Activated naive CD4-positive, alpha-beta T cell treated with anti-CD3 and anti-CD28 coated beads for 36 hours (primary cell): ENCODE measurements around the gene C1QTNF3. TPM values are rescaled to one million over a fixed set of nuclear protein-coding genes. Genes with fewer than 3 reads are reported as not detected.

Experiments
- CTCF ChIA-PET: fragments of 350-600 bp; sonication (Branson Sonifier 250); formaldehyde crosslinking; loops from one replicate; lab custom pipeline; 2021; ENCODE audit warnings: antibody characterized with exemption; lab: Charles Lee
- DNase-seq: peaks from one replicate; pipeline ENCODE4 v3.0.0-alpha.2; 2020
- H3K27ac Mint-ChIP-seq: one replicate; pipeline ENCODE4 v1.8.0; 2021; ENCODE audit warnings: mild to moderate bottlenecking, mixed read lengths
- H3K27me3 Mint-ChIP-seq: one replicate; pipeline ENCODE4 v1.8.0; 2021; ENCODE audit warnings: low read depth, mixed read lengths
- H3K36me3 Mint-ChIP-seq: one replicate; pipeline ENCODE4 v1.8.0; 2021; ENCODE audit warnings: low read depth, mixed read lengths
- H3K4me1 Mint-ChIP-seq: one replicate; pipeline ENCODE4 v1.8.0; 2021; ENCODE audit warnings: low read depth, mixed read lengths
- H3K4me3 Mint-ChIP-seq: one replicate; pipeline ENCODE4 v1.8.0; 2021; ENCODE audit warnings: mild to moderate bottlenecking, moderate library complexity, mixed read lengths
- H3K9me3 Mint-ChIP-seq: one replicate; pipeline ENCODE4 v1.8.0; 2021; ENCODE audit warnings: mixed read lengths
- intact Hi-C: fragments of 100-400 bp; cut with micrococcal nuclease; formaldehyde crosslinking; loops from one replicate; pipeline ENCODE4 v1.15.1; 2023
- total RNA-seq, 2 experiments: library from RNA; stranded (reverse); gene quantifications; one replicate each; pipeline ENCODE4 v1.2.3, GENCODE V29; 2021

Gene C1QTNF3
- total RNA-seq, 2 experiments from 2014 or later, result 1.1 to 1.7 TPM

GRCh38 chr5:33981408-33982162 is 61.4 kb downstream of the C1QTNF3 start:
- H3K27ac Mint-ChIP-seq, result no peak overlapping the region
- H3K36me3 Mint-ChIP-seq, result no peaks in the 10 kb centered on the region
- H3K9me3 Mint-ChIP-seq, result no peaks in the 10 kb centered on the region
- intact Hi-C loops, result no loop called here
- no peak overlapping the region for H3K4me3 Mint-ChIP-seq
- CTCF ChIA-PET, result interaction anchor here (1.6 kb wide), 1 partner anchor 11 kb away, joined by 6 read pairs; no protein-coding TSS in a partner anchor
- DNase-seq, result no peak
- no peaks in the 10 kb centered on the region for H3K27me3 Mint-ChIP-seq
- no peaks in the 10 kb centered on the region for H3K4me1 Mint-ChIP-seq

DNA sequence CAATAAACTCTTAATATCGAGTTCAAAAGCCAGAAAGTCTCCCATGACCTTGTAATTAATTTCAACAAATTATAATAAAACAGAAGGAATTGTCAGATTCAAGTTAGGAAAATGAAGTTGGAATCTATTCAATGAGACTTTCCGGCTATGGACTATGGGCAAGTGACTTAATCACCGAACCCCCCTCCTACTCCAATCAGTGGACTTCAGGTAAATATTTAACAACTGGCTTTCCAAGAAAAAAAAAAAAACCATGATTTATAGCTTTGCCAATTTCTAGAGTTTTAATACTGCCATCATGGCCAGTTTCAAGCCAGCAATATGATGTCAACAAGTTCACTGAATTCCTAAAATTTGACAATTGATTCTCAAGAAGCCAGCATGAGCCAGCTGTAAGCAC is 63.0 kb downstream of the C1QTNF3 start:
- CTCF ChIA-PET, result interaction anchor here (0.5 to 3.3 kb wide), 2 partner anchors 10 to 33 kb away, joined by 3 to 14 read pairs; no protein-coding TSS in a partner anchor

GRCh38 chr5:33978306-33978705 is 64.7 kb downstream of the C1QTNF3 start:
- Mint-ChIP-seq H3K36me3 (no peaks in the 10 kb centered on the region), H3K4me1 (peaks cover 3% of the 10 kb centered on the region), H3K27ac (no peak overlapping the region), H3K9me3 (no peaks in the 10 kb centered on the region), H3K27me3 (peaks cover 2% of the 10 kb centered on the region), H3K4me3 (no peak overlapping the region)
- CTCF ChIA-PET, result interaction anchor here (3.3 kb wide), 1 partner anchor 9 kb away, joined by 14 read pairs; no protein-coding TSS in a partner anchor
- no peak for DNase-seq
- intact Hi-C loops, result no loop called here

More for the DNA sequence above, 63.0 kb downstream of the C1QTNF3 start:
- H3K27ac Mint-ChIP-seq, result no peak overlapping the region
- no peak overlapping the region for H3K4me3 Mint-ChIP-seq
- intact Hi-C loops, result no loop called here
- H3K27me3 Mint-ChIP-seq, result peaks cover 2% of the 10 kb centered on the region
- DNase-seq, result no peak
- H3K9me3 Mint-ChIP-seq, result no peaks in the 10 kb centered on the region
- H3K36me3 Mint-ChIP-seq, result no peaks in the 10 kb centered on the region
- H3K4me1 Mint-ChIP-seq, result no peaks in the 10 kb centered on the region

- peaks cover 9% of the 10 kb centered on the region for H3K4me1 Mint-ChIP-seq
- no peak overlapping the region for H3K4me3 Mint-ChIP-seq
- CTCF ChIA-PET, result interaction anchor here (0.7 kb wide), 1 partner anchor 21 kb away, joined by 4 read pairs; no protein-coding TSS in a partner anchor
- H3K27me3 Mint-ChIP-seq, result peaks cover 2% of the 10 kb centered on the region
- DNase-seq, result no peak
- intact Hi-C loops, result no loop called here
- no peaks in the 10 kb centered on the region for H3K36me3 Mint-ChIP-seq
- no peak overlapping the region for H3K27ac Mint-ChIP-seq
- no peaks in the 10 kb centered on the region for H3K9me3 Mint-ChIP-seq
These were observed 66.7 kb downstream of the C1QTNF3 start for GRCh38 chr5:33976307-33976706.

GRCh38 chr5:33975852-33976251 is 67.2 kb downstream of the C1QTNF3 start:
- intact Hi-C loops, result loop anchor here (2.0 kb wide), 1 partner anchor 31 kb away; no protein-coding TSS in a partner anchor
- CTCF ChIA-PET, result interaction anchor here (0.7 kb wide), 1 partner anchor 21 kb away, joined by 4 read pairs; no protein-coding TSS in a partner anchor
- Mint-ChIP-seq H3K27ac (no peak overlapping the region), H3K27me3 (peaks cover 2% of the 10 kb centered on the region), H3K4me3 (no peak overlapping the region), H3K36me3 (no peaks in the 10 kb centered on the region), H3K9me3 (no peaks in the 10 kb centered on the region), H3K4me1 (peaks cover 9% of the 10 kb centered on the region)
- no peak for DNase-seq

DNA sequence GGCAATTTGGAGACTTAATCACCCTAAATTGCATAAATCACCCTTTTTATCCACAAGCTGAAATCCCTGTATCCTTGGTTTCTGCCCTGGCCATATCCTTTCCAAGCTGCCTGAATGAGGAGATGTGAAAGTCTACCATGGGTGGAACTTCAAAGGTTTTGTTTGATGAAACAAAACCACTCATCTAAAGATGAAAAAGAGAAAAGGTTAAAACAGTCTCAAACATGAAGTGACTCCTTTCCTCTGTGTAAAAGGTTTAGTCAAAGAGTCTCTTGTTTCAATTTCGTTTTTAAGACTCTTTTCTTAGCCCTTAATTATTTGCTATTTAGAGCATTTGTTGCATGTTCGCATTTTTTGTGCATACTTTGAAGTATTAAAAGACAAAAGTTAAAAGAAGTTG is 69.7 kb downstream of the C1QTNF3 start:
- no peak for DNase-seq
- H3K27me3 Mint-ChIP-seq, result peaks cover 2% of the 10 kb centered on the region
- intact Hi-C loops, result loop anchor here (5.0 kb wide), 1 partner anchor 36 kb away; the partner anchor contains the start of gene RXFP3
- H3K4me1 Mint-ChIP-seq, result peaks cover 9% of the 10 kb centered on the region
- CTCF ChIA-PET, result no interaction called here
- no peaks in the 10 kb centered on the region for H3K9me3 Mint-ChIP-seq
- H3K4me3 Mint-ChIP-seq, result no peak overlapping the region
- no peaks in the 10 kb centered on the region for H3K36me3 Mint-ChIP-seq
- no peak overlapping the region for H3K27ac Mint-ChIP-seq

DNA sequence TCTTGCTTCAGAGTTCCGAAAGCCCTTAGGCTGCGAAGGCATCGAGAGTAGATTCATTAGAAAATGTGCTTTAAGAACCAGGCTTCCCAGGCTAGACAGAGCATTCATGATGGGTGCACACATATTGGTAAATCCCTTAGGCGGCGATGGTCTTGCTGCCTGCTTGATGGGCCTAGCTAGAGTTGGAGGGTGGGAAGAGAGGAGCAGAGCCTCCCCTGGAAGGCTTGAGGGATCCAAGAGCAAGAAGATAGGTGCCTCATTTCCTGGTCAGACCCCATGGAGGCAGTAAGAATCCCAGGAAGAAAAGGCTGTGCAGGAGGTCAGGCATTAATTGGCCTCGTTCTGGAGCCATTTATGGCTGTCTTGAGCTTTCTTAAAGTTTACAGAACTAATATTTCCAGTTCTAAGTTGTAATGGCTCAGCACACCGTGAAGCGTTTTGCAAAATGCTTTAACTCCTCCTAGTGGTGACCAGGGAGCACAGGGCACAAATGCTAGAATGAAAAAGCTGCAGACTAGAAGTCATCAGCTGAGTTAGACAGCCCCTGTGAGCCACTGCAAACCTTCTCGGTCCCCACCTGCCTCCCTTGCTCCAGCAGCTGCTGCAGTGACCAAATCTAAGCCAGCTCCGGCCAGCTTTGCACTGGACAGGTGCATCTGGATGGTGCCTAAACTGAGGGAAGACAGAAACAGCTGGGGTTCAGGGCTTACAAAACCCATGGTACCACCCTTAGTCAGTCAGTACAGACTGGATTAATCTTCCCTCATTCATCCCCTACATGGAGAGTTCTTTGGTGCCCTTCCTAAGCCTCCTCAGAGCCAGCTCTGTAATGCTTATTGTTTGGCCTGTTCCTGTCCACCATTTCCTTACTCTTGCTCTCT is 73.2 kb downstream of the C1QTNF3 start:
- intact Hi-C loops, result loop anchor here (1.0 to 5.0 kb wide), 3 partner anchors 33 to 534 kb away; partner anchors contain the start of gene RXFP3
- Mint-ChIP-seq H3K9me3 (no peaks in the 10 kb centered on the region), H3K27ac (no peak overlapping the region), H3K36me3 (no peaks in the 10 kb centered on the region), H3K4me1 (peaks cover 13% of the 10 kb centered on the region), H3K4me3 (no peak overlapping the region), H3K27me3 (no peaks in the 10 kb centered on the region)
- DNase-seq, result peak; percentile 12
- CTCF ChIA-PET, result interaction anchor here (0.6 to 3.1 kb wide), 22 partner anchors 9 to 534 kb away, joined by 3 to 18 read pairs (median 4); partner anchors contain the start of genes AMACR and RXFP3

DNA sequence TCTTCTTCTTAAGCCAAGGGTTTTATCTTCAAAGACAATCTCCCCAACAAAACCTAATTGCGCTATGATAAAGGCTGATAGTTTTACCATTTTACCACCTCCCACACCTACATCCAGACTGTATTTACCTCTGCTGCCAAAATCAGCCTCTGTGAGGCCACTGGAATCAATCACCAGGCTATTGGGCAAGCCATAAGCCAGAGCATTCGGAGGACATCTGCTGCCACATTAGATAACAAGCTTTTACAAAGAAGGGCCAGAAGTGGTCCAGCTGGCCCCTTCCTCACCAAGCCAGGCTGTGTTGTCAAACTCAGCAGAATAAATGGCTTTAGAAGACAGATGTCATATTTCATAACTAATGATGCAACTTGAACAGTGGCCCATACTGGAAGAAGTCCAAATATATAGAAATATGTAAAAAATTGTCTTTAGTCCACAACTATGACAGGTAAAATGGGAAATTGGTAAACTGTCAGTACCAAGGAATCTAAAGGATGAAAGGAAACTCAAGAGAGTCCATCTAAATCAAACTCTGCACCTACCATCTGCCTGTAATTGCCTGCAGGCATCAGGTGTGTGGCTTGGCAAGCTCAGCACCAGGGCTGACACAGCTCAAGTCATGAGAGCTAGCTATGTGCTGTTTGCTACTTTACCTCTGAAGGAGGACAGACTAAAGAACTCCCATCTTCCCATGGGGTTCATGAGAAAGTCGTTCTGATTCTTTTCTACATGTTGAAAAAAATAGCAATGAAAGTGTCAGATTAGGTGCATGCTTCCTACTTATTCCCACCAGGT is 74.6 kb downstream of the C1QTNF3 start:
- intact Hi-C loops, result no loop called here
- H3K4me1 Mint-ChIP-seq, result peaks cover 16% of the 10 kb centered on the region
- H3K27ac Mint-ChIP-seq, result no peak overlapping the region

More for the DNA sequence above, 74.6 kb downstream of the C1QTNF3 start:
- H3K36me3 Mint-ChIP-seq, result no peaks in the 10 kb centered on the region
- H3K9me3 Mint-ChIP-seq, result no peaks in the 10 kb centered on the region
- no peaks in the 10 kb centered on the region for H3K27me3 Mint-ChIP-seq
- DNase-seq, result no peak
- CTCF ChIA-PET, result interaction anchor here (1.1 to 3.1 kb wide), 4 partner anchors 11 to 532 kb away, joined by 3 to 14 read pairs (median 4); no protein-coding TSS in a partner anchor
- H3K4me3 Mint-ChIP-seq, result no peak overlapping the region

Other genes with a start within 250 kb of the C1QTNF3 start
- gene ADAMTS12, start 151.2 kb downstream of the C1QTNF3 start, total RNA-seq, result not detected
- gene RXFP3, start 106.8 kb downstream of the C1QTNF3 start, total RNA-seq, result not detected
- not detected for gene SLC45A2, start 58.5 kb downstream of the C1QTNF3 start, total RNA-seq
- gene AMACR, start 35.2 kb downstream of the C1QTNF3 start, total RNA-seq, result 10 to 100 TPM in 1 of 2 experiments, 1 to 10 TPM in 1; 8.6 to 10.1 TPM